ENCODE measurements around the gene DNAJC4.

DNA sequence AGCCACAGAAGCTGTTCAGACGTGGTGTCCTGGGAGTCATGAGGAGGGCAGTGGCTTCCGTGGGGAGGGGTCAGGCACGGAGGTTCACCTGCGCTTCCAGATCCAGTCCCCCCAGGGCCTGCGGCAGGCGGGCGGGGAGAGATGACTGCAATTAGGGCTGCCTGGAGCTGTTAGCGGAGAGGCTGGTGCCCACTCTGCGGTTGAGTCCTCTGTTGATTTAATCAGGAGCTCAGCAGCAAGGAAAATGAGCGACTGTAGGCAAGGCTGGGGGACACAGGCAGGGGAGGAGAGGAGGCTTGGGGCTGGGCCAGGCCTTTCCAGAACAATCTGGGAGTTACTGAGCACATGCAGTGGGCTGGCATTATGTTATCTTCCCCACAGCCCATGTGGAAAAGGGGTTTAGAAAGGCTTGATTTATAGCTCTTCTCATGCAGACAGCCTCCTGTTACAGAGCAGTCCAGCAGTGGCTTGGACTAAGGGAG is 34.1 kb downstream of the DNAJC4 start:
- TF ChIP-seq, protein P1, sequence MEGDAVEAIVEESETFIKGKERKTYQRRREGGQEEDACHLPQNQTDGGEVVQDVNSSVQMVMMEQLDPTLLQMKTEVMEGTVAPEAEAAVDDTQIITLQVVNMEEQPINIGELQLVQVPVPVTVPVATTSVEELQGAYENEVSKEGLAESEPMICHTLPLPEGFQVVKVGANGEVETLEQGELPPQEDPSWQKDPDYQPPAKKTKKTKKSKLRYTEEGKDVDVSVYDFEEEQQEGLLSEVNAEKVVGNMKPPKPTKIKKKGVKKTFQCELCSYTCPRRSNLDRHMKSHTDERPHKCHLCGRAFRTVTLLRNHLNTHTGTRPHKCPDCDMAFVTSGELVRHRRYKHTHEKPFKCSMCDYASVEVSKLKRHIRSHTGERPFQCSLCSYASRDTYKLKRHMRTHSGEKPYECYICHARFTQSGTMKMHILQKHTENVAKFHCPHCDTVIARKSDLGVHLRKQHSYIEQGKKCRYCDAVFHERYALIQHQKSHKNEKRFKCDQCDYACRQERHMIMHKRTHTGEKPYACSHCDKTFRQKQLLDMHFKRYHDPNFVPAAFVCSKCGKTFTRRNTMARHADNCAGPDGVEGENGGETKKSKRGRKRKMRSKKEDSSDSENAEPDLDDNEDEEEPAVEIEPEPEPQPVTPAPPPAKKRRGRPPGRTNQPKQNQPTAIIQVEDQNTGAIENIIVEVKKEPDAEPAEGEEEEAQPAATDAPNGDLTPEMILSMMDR (IDR thresholded peaks at IDR 0.05; ENCODE audit: low read depth, low read length), result no peak
- TF ChIP-seq POLR2A (IDR thresholded peaks at IDR 0.05; ENCODE audit: extremely low read depth, insufficient read length) (no peak), MYC (IDR thresholded peaks at IDR 0.05; ENCODE audit: low read depth, low read length) (no peak)
- TF ChIP-seq, protein P2, sequence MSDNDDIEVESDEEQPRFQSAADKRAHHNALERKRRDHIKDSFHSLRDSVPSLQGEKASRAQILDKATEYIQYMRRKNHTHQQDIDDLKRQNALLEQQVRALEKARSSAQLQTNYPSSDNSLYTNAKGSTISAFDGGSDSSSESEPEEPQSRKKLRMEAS (IDR thresholded peaks at IDR 0.05; ENCODE audit: low read depth, low read length), result no peak
